Thyroid gland (tissue), 4 donors: ENCODE measurements around the gene ANKRD39. TPM values are rescaled to one million over a fixed set of nuclear protein-coding genes. Genes with fewer than 3 reads are reported as not detected.

Experiments
- DNase-seq, 2 donors: peaks; one replicate each; pipeline ENCODE4 v3.0.0-alpha.2; 2019
- H3K27ac ChIP-seq, 3 donors: fragments of 200-600 bp; sonication (generic); 1 replicate in 2 of 3; 2 replicates in 1 of 3; pipeline ENCODE4 v1.5.1; 2016 to 2019; ENCODE audit warnings: mild to moderate bottlenecking in 1 of 3, moderate library complexity in 1 of 3
- H3K27me3 ChIP-seq: fragments of 200-600 bp; sonication (generic); one replicate; pipeline ENCODE4 v1.5.1; 2019
- H3K36me3 ChIP-seq, 2 donors: fragments of 200-600 bp; sonication (generic); one replicate each; pipeline ENCODE4 v1.5.1; 2016 to 2019
- H3K4me1 ChIP-seq, 2 donors: fragments of 200-600 bp; sonication (generic); one replicate each; pipeline ENCODE4 v1.5.1; 2017 to 2019
- H3K4me3 ChIP-seq, 3 donors: fragments of 200-600 bp; sonication (generic); replicated peaks in 1 of 3; 1 replicate in 2 of 3; 2 replicates in 1 of 3; pipeline ENCODE4 v1.5.1; 2016; ENCODE audit warnings: mild to moderate bottlenecking in 1 of 3
- H3K9me3 ChIP-seq: fragments of 200-600 bp; sonication (generic); one replicate; pipeline ENCODE4 v1.5.1; 2017
- CTCF ChIP-seq, 6 experiments: fragments of 200-600 bp in 3 of 6; fragments of 450-650 bp in 3 of 6; sonication (generic) in 3 of 6; IDR thresholded peaks; one replicate each; pipeline ENCODE4 v1.5.1; 2016 to 2019; ENCODE audit warnings: antibody characterized with exemption in 6 of 6, mild to moderate bottlenecking in 2 of 6, inconsistent platforms in 1 of 6, moderate library complexity in 1 of 6
- POLR2A ChIP-seq, 2 donors: fragments of 450-650 bp; IDR thresholded peaks; one replicate each; pipeline ENCODE4 v1.6.1; 2017; ENCODE audit warnings: antibody characterized with exemption in 2 of 2, mild to moderate bottlenecking in 2 of 2, moderate library complexity in 1 of 2
- WGBS, 2 donors: methylation state at CpG; one replicate each; pipeline ENCODE4 v1.1.5; 2017; 5-methylcytosine and 5-hydroxymethylcytosine counted together
- intact Hi-C: fragments of 100-400 bp; cut with DNase I; formaldehyde crosslinking; loops from one replicate; pipeline ENCODE4 v1.15.1; 2023
- total RNA-seq, 4 donors: library from RNA; depleted of rRNA; stranded (reverse); fragments of >200 nt; gene quantifications; one replicate each; pipeline ENCODE4 v1.2.3, GENCODE V29; 2016

The ANKRD39 gene
- total RNA-seq, 4 donors from 2014 or later: 11.6 to 25.7 (median 14.1) TPM

- DNase-seq: no peak
- WGBS, 2 donors: 68 to 74% methylated on average over 3 to 10 of the region's 10 CpGs
- Histone ChIP-seq H3K36me3 (peaks cover 0 to 3% of the 10 kb centered on the region in 2 donors), H3K9me3 (no peaks in the 10 kb centered on the region), H3K4me1 (peaks cover 46 to 51% of the 10 kb centered on the region in 2 donors), H3K4me3 (no peak overlapping the region), H3K27ac (no peak overlapping the region), H3K27me3 (no peaks in the 10 kb centered on the region)
- intact Hi-C loops: loop anchor here (5.0 kb wide), 1 partner anchor 38 kb away; the partner anchor contains the start of gene ANKRD39
- TF ChIP-seq POLR2A (IDR thresholded peaks at IDR 0.05) (no peak), CTCF (IDR thresholded peaks at IDR 0.05) (no peak)
Measured at GRCh38 chr2:96819128-96819875, 38.5 kb downstream of the ANKRD39 start.

GRCh38 chr2:96817882-96818281 is 39.9 kb downstream of the ANKRD39 start:
- H3K4me3 ChIP-seq: peak overlapping the region in 1 of 3 donors; percentile 45
- peaks cover 0 to 3% of the 10 kb centered on the region in 2 donors for H3K36me3 ChIP-seq
- H3K27ac ChIP-seq: no peak overlapping the region
- TF ChIP-seq CTCF (IDR thresholded peaks at IDR 0.05): no peak
- no peak for TF ChIP-seq POLR2A (IDR thresholded peaks at IDR 0.05)
- peaks cover 34 to 40% of the 10 kb centered on the region in 2 donors for H3K4me1 ChIP-seq
- no peaks in the 10 kb centered on the region for H3K9me3 ChIP-seq
- intact Hi-C loops: loop anchor here (5.0 kb wide), 1 partner anchor 39 kb away; the partner anchor contains the start of gene ANKRD39
- H3K27me3 ChIP-seq: no peaks in the 10 kb centered on the region
- no peak for DNase-seq
- 90 to 92% methylated on average over 8 of the region's 8 CpGs for WGBS, 2 donors

GRCh38 chr2:96816836-96817702 is 40.7 kb downstream of the ANKRD39 start:
- no peaks in the 10 kb centered on the region for H3K27me3 ChIP-seq
- H3K36me3 ChIP-seq: no peaks in the 10 kb centered on the region
- H3K27ac ChIP-seq: no peak overlapping the region
- peak overlapping the region in 2 of 3 donors; percentile 29 to 45 for H3K4me3 ChIP-seq
- H3K9me3 ChIP-seq: no peaks in the 10 kb centered on the region
- intact Hi-C loops: loop anchor here (5.0 kb wide), 1 partner anchor 40 kb away; the partner anchor contains the start of gene ANKRD39
- TF ChIP-seq CTCF (IDR thresholded peaks at IDR 0.05) (no peak), POLR2A (IDR thresholded peaks at IDR 0.05) (no peak)
- DNase-seq: peak; percentile 21 to 27
- WGBS, 2 donors: 9 to 14% methylated on average over 10 to 23 of the region's 89 CpGs
- peaks cover 26 to 32% of the 10 kb centered on the region in 2 donors for H3K4me1 ChIP-seq

GRCh38 chr2:96816127-96816835 is 41.5 kb downstream of the ANKRD39 start, which contains the start of gene CNNM3:
CNNM3 (plus strand) TSS chr2:96816268; CDS start chr2:96816278, 10 bp downstream.
- no peaks in the 10 kb centered on the region for H3K36me3 ChIP-seq
- intact Hi-C loops: loop anchor here (5.0 kb wide), 1 partner anchor 41 kb away; the partner anchor contains the start of gene ANKRD39
- 0 to 2% methylated on average over 1 to 10 of the region's 103 CpGs for WGBS, 2 donors
- H3K9me3 ChIP-seq: no peaks in the 10 kb centered on the region
- peak within 1 kb of the TSS; percentile 93 to 94 (median 94) for H3K27ac ChIP-seq
- H3K27me3 ChIP-seq: no peaks in the 10 kb centered on the region
- H3K4me1 ChIP-seq: peaks cover 26 to 32% of the 10 kb centered on the region in 2 donors
- DNase-seq: peak; percentile 97 to 98
- TF ChIP-seq POLR2A (IDR thresholded peaks at IDR 0.05) (peak; percentile 48 to 93), CTCF (IDR thresholded peaks at IDR 0.05) (peak; percentile 30 to 81 (median 51))
- peak within 1 kb of the TSS; percentile 32 to 78 (median 51) for H3K4me3 ChIP-seq
